Keratinocyte (primary cell): ENCODE measurements around the gene TRIM63.

Experiments
- CTCF ChIP-seq, 3 experiments: IDR thresholded peaks in 1 of 3; conservative IDR thresholded peaks in 1 of 3; optimal IDR thresholded peaks in 1 of 3; 2 replicates in 2 of 3; 3 replicates in 1 of 3; pipeline versions ENCODE3 to v1.5.1; 2011; ENCODE audit warnings: low read length in 3 of 3, mild to moderate bottlenecking in 3 of 3, moderate library complexity in 2 of 3, control low read depth in 1 of 3, inconsistent platforms in 1 of 3; ENCODE audit not compliant: insufficient read depth in 2 of 3; ENCODE audit errors: extremely low read depth in 1 of 3
- EZH2 ChIP-seq: IDR thresholded peaks from one replicate; pipeline ENCODE4 v1.6.1; 2012; ENCODE audit warnings: inconsistent platforms, mild to moderate bottlenecking, low read length, moderate library complexity

DNA sequence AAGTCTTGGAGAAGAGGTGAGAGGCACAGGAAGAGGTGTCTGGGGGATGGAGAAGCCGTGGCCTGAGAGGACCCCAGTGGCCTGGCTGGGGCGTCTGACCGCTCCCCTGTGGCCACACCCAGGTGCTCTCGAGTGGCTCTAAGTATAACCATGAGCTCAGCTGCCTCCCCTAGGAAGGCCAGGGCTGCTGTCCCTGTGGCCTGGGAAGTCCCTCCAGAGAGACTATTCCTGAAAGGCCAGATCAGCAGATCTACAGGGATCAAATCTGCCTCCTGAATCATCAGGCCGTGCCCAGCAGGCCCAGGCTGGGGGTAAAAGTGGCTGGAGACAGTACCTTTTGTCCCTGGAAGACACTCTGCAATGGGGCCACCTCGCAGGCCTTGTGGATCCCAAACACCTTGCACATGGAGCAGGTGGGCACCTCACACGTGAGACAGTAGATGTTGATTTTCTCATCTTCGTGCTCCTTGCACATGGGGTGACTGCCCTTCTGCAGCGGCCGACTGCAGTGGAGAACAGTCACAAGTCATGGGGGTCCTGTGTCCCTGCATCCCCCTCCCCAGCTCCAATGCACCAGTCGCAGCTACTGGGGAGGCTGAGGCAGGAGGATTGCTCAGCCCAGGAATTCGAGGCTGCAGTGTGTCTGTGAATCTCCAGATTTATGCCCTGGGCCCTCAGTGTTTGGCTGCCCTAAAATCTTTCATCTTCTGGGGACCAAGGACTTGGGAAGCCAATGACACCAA is 6.4 kb downstream of the TRIM63 start:
- TF ChIP-seq CTCF (optimal IDR thresholded peaks at IDR 0.05 in 1 of 3, IDR thresholded peaks at IDR 0.05 in 1 of 3, conservative IDR thresholded peaks at IDR 0.05 in 1 of 3; ENCODE audit: extremely low read depth in 1 of 3, insufficient read depth in 2 of 3, low read length in 3 of 3) (no peak), EZH2 (no peak)
